A549 (cell line): ENCODE data around the gene PPIG. TPM values are rescaled to one million over a fixed set of nuclear protein-coding genes. Genes with fewer than 3 reads are reported as not detected.
A peak's percentile ranks its signal among the peaks of the same experiment; 100 is the strongest.

ENCODE experiments used
- ATAC-seq, 2 experiments: fragments of 200-7000 bp in 1 of 2; fragments of >200 bp in 1 of 2; cut with Nextera tagmentation in 1 of 2; cut with Tn5 transposase in 1 of 2; 3 replicates each; pipeline versions ENCODE4 v1.8.0 to v1.9.1; 2018 to 2020; ENCODE audit warnings: mild to moderate bottlenecking in 1 of 2, moderate library complexity in 1 of 2
- CTCF ChIA-PET: fragments of 300-600 bp; sonication (Branson Sonifier 250); formaldehyde crosslinking; extraction: SDS; loops from one replicate; lab custom pipeline; 2021; ENCODE audit warnings: antibody characterized with exemption, inconsistent platforms; lab: Yijun Ruan, JAX
- POLR2A ChIA-PET: fragments of 350-600 bp; formaldehyde crosslinking; extraction: SDS; loops from one replicate; lab custom pipeline; 2021; ENCODE audit warnings: antibody characterized with exemption, inconsistent platforms; lab: Yijun Ruan, JAX
- DNase-seq, 2 experiments: peaks; one replicate each; pipeline versions ENCODE4 v3.0.0 to v3.0.0-alpha.2; 2011 to 2016; ENCODE audit warnings: low read depth in 1 of 2, low spot score in 1 of 2
- FAIRE-seq: peaks from 2 replicates; lab custom pipeline; 2011; peaks lifted over from hg19 to GRCh38; lab: Jason Lieb, UNC
- H3K27ac ChIP-seq, 2 experiments: fragments of >200 bp; sonication (Bioruptor Twin); formaldehyde crosslinking; 3 replicates each; pipeline ENCODE4 v1.5.1; 2016 to 2017
- H3K4me1 ChIP-seq: fragments of >200 bp; sonication (Bioruptor Twin); formaldehyde crosslinking; 3 replicates; pipeline ENCODE4 v1.6.1; 2016
- H3K4me2 ChIP-seq: fragments of >200 bp; sonication (Bioruptor Twin); formaldehyde crosslinking; 3 replicates; pipeline ENCODE4 v1.6.1; 2016
- H3K4me3 ChIP-seq: fragments of >200 bp; sonication (Bioruptor Twin); formaldehyde crosslinking; 3 replicates; pipeline ENCODE4 v1.5.1; 2016
- H3K9me3 ChIP-seq: fragments of >200 bp; sonication (Bioruptor Twin); formaldehyde crosslinking; 3 replicates; pipeline ENCODE4 v1.6.1; 2016
- BHLHE40 ChIP-seq: IDR thresholded peaks from 2 replicates; pipeline ENCODE4 v1.6.1; 2012; ENCODE audit warnings: low read depth, low read length, inconsistent platforms
- CEBPB ChIP-seq, 2 experiments: fragments of >200 bp in 1 of 2; sonication (Bioruptor Twin) in 1 of 2; formaldehyde crosslinking in 1 of 2; IDR thresholded peaks; 2 replicates each; pipeline ENCODE4 v1.6.1; 2012 to 2016
- CHD4 ChIP-seq: fragments of 200-600 bp; sonication (generic); IDR thresholded peaks from 2 replicates; pipeline ENCODE4 v1.6.1; 2016; ENCODE audit warnings: antibody characterized with exemption, mild to moderate bottlenecking, borderline replicate concordance
- HDAC2 ChIP-seq: fragments of 200-600 bp; sonication (generic); IDR thresholded peaks from 2 replicates; pipeline ENCODE4 v1.6.1; 2016
- HEYL ChIP-seq: fragments of 250-450 bp; sonication (Bioruptor Pico); IDR thresholded peaks from 2 replicates; pipeline ENCODE4 v1.8.0; 2021; ENCODE audit warnings: mild to moderate bottlenecking, moderate library complexity
- MAFK ChIP-seq: fragments of 450-650 bp; IDR thresholded peaks from 2 replicates; pipeline ENCODE4 v1.6.1; 2014; ENCODE audit not compliant: partially characterized antibody
- MYC ChIP-seq: IDR thresholded peaks from 2 replicates; pipeline ENCODE4 v1.6.1; 2012; ENCODE audit warnings: mild to moderate bottlenecking, inconsistent platforms, low read length, improper control_type of control experiment, borderline replicate concordance
- NR3C1 ChIP-seq: fragments of >200 bp; sonication (Bioruptor Twin); formaldehyde crosslinking; IDR thresholded peaks from 3 replicates; pipeline ENCODE4 v1.6.1; 2017
- RAD21 ChIP-seq, 2 experiments: fragments of >200 bp in 1 of 2; sonication (Bioruptor Twin) in 1 of 2; formaldehyde crosslinking in 1 of 2; IDR thresholded peaks in 1 of 2; conservative IDR thresholded peaks in 1 of 2; 2 replicates in 1 of 2; 3 replicates in 1 of 2; pipeline ENCODE4 v1.6.1; 2012 to 2018; ENCODE audit warnings: inconsistent platforms in 1 of 2
- RNF2 ChIP-seq: fragments of 200-600 bp; sonication (generic); IDR thresholded peaks from 2 replicates; pipeline ENCODE4 v1.6.1; 2016; ENCODE audit warnings: low read depth, mild to moderate bottlenecking, antibody characterized with exemption, moderate library complexity, borderline replicate concordance
- TFCP2L1 ChIP-seq: fragments of 250-450 bp; sonication (Bioruptor Pico); IDR thresholded peaks from 2 replicates; pipeline ENCODE4 v1.5.0; 2021; ENCODE audit warnings: mild to moderate bottlenecking
- TP53 ChIP-seq: fragments of 250-450 bp; sonication (Bioruptor Pico); IDR thresholded peaks from 2 replicates; pipeline ENCODE4 v1.5.0; 2021; ENCODE audit warnings: mild to moderate bottlenecking, moderate library complexity
- USF2 ChIP-seq: fragments of 450-650 bp; IDR thresholded peaks from 2 replicates; pipeline ENCODE4 v1.6.1; 2014; ENCODE audit warnings: antibody characterized with exemption
- ZNF302 ChIP-seq: fragments of 250-450 bp; sonication (Bioruptor Pico); IDR thresholded peaks from 2 replicates; pipeline ENCODE4 v1.9.0; 2021; ENCODE audit warnings: inconsistent platforms, mild to moderate bottlenecking, moderate library complexity
- WGBS: methylation state at CpG from one replicate; pipeline ENCODE4 v1.1.6; 2017; ENCODE audit errors: missing lambda C conversion rate; 5-methylcytosine and 5-hydroxymethylcytosine counted together
- polyA plus RNA-seq, 4 experiments: library from polyadenylated mRNA; depleted of rRNA in 3 of 4; stranded (reverse); fragments of >200 nt; fragmentation: RNase III in 1 of 4; extraction: RNeasy Plus Mini Kit Qiagen cat#74134 plus additional on column Dnase treatment in 1 of 4; gene quantifications; 2 replicates in 3 of 4; 3 replicates in 1 of 4; pipeline ENCODE4 v1.2.3, GENCODE V29; 2011 to 2017
- TF ChIP-seq, protein P1 (sequence below): IDR thresholded peaks from 2 replicates; pipeline ENCODE4 v1.6.1; 2012
- TF ChIP-seq, protein P2 (sequence below): fragments of >200 bp; sonication (Bioruptor Twin); formaldehyde crosslinking; IDR thresholded peaks from 2 replicates; pipeline ENCODE4 v1.6.1; 2016
- TF ChIP-seq, protein P3 (sequence below): IDR thresholded peaks from 2 replicates; pipeline ENCODE4 v1.6.1; 2012; ENCODE audit warnings: low read depth, borderline replicate concordance

The PPIG gene
- polyA plus RNA-seq, 2 of the 4 experiments (the other 2 are of a cell fraction) = 60.5 to 70.8 TPM

DNA sequence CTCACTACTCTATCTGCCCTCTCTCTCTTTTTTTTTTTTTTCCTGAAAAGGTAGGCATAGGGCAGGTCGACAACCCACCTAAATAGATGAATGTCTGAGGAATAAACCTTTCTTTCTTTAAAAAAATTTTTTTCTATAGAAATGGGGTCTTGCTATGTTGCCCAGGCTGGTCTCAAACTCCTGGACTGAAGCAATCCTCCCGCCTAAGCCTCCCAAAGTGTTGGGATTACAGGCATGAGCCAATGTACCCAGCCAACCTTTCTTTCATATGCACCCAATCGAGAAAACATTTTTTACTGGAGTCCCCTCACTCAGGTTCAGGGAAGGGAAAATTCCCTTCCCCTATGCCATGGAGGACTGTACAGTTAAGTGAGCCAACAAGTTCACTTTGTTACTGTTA is 79.1 kb downstream of the PPIG start:
- ATAC-seq (no peak), DNase-seq (no peak), FAIRE-seq (no peak)
- no peaks in the 10 kb centered on the region for H3K9me3 ChIP-seq
- H3K4me2 ChIP-seq = no peak overlapping the region
- H3K4me3 ChIP-seq = no peak overlapping the region
- WGBS = 40% methylated on average over 3 of the region's 3 CpGs
- H3K4me1 ChIP-seq = no peaks in the 10 kb centered on the region
- POLR2A ChIA-PET = no interaction called here
- CTCF ChIA-PET = interaction anchor here (1.3 kb wide), 1 partner anchor 9 kb away, joined by 3 read pairs; no protein-coding TSS in a partner anchor
- TF ChIP-seq, protein P1, sequence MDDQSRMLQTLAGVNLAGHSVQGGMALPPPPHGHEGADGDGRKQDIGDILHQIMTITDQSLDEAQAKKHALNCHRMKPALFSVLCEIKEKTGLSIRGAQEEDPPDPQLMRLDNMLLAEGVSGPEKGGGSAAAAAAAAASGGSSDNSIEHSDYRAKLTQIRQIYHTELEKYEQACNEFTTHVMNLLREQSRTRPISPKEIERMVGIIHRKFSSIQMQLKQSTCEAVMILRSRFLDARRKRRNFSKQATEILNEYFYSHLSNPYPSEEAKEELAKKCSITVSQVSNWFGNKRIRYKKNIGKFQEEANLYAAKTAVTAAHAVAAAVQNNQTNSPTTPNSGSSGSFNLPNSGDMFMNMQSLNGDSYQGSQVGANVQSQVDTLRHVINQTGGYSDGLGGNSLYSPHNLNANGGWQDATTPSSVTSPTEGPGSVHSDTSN = no peak
- TF ChIP-seq HDAC2 (no peak), BHLHE40 (no peak), TP53 (CRISPR knock-in tag) (no peak), TFCP2L1 (CRISPR knock-in tag) (no peak)
- no peak overlapping the region for H3K27ac ChIP-seq

DNA sequence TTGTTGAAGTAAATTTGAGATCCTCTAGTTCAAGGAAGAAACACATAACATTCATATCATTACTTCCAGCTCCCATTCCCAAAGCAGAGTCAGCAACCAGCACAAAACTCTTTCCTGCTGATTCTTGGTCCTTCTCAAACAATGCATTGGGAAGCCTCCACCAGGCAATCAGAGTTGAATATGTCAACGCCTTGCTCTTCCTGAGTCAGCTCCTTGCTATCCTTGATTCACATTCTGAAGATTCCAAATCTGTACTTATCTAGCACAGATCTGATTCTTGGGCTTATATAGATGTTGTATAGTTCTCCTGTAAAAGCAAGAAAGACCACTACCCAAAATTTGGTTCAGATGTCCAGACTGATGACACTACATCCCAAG is 80.4 kb downstream of the PPIG start:
- no peak overlapping the region for H3K27ac ChIP-seq
- 48% methylated on average over 1 of the region's 1 CpG for WGBS
- H3K9me3 ChIP-seq = no peaks in the 10 kb centered on the region
- no peak overlapping the region for H3K4me3 ChIP-seq
- ATAC-seq (no peak), FAIRE-seq (no peak), DNase-seq (no peak)
- no peak overlapping the region for H3K4me2 ChIP-seq
- H3K4me1 ChIP-seq = no peaks in the 10 kb centered on the region
- ChIA-PET CTCF (interaction anchor here (0.6 to 1.3 kb wide), 2 partner anchors 11 to 15 kb away, joined by 3 read pairs; no protein-coding TSS in a partner anchor), POLR2A (no interaction called here)
- no peak for TF ChIP-seq TP53 (CRISPR knock-in tag)
- no peak for TF ChIP-seq BHLHE40
- no peak for TF ChIP-seq NR3C1
- no peak for TF ChIP-seq HEYL (CRISPR knock-in tag)
- TF ChIP-seq ZNF302 (CRISPR knock-in tag) = no peak
- TF ChIP-seq, protein P2, sequence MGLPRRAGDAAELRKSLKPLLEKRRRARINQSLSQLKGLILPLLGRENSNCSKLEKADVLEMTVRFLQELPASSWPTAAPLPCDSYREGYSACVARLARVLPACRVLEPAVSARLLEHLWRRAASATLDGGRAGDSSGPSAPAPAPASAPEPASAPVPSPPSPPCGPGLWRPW = no peak
- TF ChIP-seq CEBPB (IDR thresholded peaks at IDR 0.05) = no peak
- TF ChIP-seq USF2 = no peak

- Histone ChIP-seq H3K4me2 (no peak overlapping the region), H3K4me3 (no peak overlapping the region), H3K27ac (no peak overlapping the region), H3K4me1 (no peaks in the 10 kb centered on the region), H3K9me3 (no peaks in the 10 kb centered on the region)
- ATAC-seq (no peak), DNase-seq (no peak), FAIRE-seq (no peak)
- 24% methylated on average over 1 of the region's 1 CpG for WGBS
- TF ChIP-seq RNF2 (no peak), MYC (no peak)
- TF ChIP-seq, protein P3, sequence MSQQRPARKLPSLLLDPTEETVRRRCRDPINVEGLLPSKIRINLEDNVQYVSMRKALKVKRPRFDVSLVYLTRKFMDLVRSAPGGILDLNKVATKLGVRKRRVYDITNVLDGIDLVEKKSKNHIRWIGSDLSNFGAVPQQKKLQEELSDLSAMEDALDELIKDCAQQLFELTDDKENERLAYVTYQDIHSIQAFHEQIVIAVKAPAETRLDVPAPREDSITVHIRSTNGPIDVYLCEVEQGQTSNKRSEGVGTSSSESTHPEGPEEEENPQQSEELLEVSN = no peak
- POLR2A ChIA-PET = no interaction called here
- CTCF ChIA-PET = no interaction called here
Measured at GRCh38 chr2:169664978-169665930, 81.1 kb downstream of the PPIG start.

DNA sequence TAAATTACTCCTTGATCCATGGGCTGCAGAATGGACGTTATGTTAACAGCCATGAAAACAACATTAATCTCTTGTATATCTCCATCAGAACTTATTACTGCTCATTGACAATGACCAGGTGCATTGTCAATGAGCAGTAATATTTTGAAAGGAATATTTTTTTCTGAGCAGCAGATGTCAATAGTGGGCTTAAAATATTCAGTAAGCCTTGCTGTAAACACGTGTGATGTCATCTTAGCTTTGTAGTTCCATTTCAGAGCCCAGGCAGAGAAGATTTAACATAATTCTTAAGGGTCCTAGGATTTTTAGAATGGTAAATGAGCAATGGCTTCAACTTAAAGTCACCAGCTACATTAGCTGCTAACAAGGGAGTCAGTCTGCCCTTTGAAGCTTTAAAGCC is 83.4 kb downstream of the PPIG start:
- TF ChIP-seq ZNF302 (CRISPR knock-in tag) (no peak), CHD4 (no peak), RAD21 (conservative IDR thresholded peaks at IDR 0.05 in 1 of 2, IDR thresholded peaks at IDR 0.05 in 1 of 2) (0 out of 5 replicates have a peak, but pooled peaks of 1 of the 2 experiments have one; percentile 6), HDAC2 (no peak), MAFK (no peak)
- no peak for ATAC-seq
- WGBS = 3% methylated on average over 2 of the region's 2 CpGs
- Histone ChIP-seq H3K27ac (no peak overlapping the region), H3K4me2 (no peak overlapping the region), H3K4me1 (no peaks in the 10 kb centered on the region), H3K9me3 (no peaks in the 10 kb centered on the region), H3K4me3 (no peak overlapping the region)
- no peak for DNase-seq
- POLR2A ChIA-PET = no interaction called here
- CTCF ChIA-PET = no interaction called here
- FAIRE-seq = no peak
